GM21390 (cell line): ENCODE data around the gene GUCD1.

ENCODE experiments used
- ATAC-seq: cut with Tn5 transposase; IDR thresholded peaks from one replicate; pipeline ENCODE4 v1.9.1; 2021; ENCODE audit not compliant: unreplicated experiment

The GUCD1 gene

GRCh38 chr22:24590596-24591173, 35.7 kb upstream of the GUCD1 start:
- no peak for ATAC-seq

GRCh38 chr22:24589518-24590030, 34.6 kb upstream of the GUCD1 start:
- ATAC-seq: no peak

DNA sequence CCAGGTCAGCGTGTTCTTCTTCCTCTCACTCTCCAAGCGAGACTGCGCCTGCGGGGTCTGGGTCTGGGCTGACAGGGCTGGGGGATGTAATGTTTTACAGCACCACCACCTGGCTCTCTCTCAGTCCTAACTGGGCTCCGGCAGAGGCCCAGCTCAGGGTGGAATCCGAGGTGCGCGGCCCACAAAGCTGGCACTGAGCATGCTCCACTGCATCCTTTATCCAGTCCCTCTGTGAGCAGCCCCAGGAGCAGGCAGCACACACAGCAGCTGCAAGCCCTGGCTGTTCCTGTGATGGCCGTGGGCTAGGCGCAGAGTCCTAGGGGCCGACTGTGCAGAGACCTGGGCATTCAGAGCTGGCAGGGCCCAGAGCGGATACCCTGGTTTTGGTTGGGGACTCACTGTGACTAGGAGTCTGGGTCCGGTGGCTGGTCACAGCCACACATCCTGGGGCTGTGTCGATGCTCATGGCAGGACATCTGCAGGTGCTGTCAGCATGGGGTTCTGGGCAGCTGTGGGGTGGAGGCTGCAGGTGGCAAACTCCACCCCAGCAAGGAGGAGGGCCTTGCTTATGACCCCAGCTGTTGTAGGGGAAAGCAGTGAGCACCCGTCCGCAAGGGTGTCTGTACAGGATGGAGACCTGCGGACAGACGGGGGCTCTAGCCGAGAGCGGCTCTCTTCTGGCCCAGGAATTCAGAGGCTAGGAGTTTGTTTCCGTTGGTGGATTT, 34.0 kb upstream of the GUCD1 start:
- ATAC-seq: no peak

DNA sequence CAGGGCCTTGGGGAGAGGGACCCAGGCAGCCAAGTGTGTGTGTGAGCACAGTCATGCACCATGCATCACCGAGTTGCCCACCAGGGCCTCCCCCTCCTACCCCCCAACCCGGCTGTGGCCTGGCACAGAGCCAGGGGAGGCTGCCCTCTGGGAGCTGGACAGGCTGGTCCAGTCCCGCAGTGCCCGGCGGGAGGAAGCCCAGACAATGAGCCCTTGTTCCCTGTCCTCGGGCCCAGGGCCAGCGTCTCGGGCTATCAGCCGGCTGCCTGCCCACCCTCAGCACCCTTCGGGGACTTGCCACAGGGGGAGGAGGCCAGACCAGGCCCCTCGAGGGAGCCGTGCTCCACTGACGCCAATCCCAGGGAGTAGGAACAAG, 33.4 kb upstream of the GUCD1 start:
- ATAC-seq: no peak

DNA sequence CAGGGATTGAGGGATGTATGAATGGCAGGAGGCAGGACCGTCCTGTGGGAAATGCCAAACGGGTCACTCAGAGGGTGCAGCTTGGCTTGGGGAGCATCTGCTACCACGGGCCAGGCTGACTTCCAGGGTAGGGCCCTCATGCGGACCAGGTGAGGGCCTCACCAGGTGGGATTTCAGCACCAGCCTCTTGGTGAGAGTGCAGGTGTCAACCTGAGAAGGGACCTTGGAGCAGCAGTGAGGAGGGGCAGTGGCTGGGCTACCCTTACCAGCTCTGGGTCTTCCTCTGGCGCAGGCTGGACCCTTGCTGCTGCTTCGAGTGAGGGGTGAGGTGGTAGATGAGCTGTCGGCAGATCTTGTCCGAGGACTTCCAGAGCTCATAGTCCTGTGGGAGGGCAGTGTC, 33.0 kb upstream of the GUCD1 start:
- ATAC-seq: no peak

DNA sequence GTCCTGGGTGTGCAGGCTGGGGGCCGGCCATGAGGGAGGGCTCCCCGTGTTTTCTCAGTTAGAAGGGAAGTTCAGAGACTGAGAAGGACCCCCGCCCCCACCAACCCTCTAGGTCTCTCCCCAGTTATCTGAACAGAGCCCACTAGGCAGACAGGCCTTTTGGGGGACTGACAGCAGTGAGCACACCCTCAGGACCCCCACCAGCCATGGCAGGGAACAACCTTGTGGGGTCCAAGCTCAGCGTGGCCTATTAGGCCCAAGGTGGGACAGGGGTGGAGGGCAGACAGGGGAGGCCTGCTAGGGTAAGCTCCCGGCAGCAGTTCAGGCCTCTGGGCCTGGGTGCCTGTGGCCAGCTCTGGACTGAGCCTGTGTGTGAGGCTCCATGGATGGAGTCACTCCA, 32.3 kb upstream of the GUCD1 start:
- ATAC-seq: no peak

GRCh38 chr22:24585927-24586546, 31.1 kb upstream of the GUCD1 start:
- ATAC-seq: no peak

GRCh38 chr22:24585461-24585860, 30.5 kb upstream of the GUCD1 start:
- ATAC-seq: no peak

GRCh38 chr22:24584871-24585411, 30.0 kb upstream of the GUCD1 start:
- ATAC-seq: no peak

- no peak for ATAC-seq
Measured at GRCh38 chr22:24584166-24584790, 29.3 kb upstream of the GUCD1 start.

GRCh38 chr22:24583221-24584165, 28.6 kb upstream of the GUCD1 start:
- no peak for ATAC-seq

DNA sequence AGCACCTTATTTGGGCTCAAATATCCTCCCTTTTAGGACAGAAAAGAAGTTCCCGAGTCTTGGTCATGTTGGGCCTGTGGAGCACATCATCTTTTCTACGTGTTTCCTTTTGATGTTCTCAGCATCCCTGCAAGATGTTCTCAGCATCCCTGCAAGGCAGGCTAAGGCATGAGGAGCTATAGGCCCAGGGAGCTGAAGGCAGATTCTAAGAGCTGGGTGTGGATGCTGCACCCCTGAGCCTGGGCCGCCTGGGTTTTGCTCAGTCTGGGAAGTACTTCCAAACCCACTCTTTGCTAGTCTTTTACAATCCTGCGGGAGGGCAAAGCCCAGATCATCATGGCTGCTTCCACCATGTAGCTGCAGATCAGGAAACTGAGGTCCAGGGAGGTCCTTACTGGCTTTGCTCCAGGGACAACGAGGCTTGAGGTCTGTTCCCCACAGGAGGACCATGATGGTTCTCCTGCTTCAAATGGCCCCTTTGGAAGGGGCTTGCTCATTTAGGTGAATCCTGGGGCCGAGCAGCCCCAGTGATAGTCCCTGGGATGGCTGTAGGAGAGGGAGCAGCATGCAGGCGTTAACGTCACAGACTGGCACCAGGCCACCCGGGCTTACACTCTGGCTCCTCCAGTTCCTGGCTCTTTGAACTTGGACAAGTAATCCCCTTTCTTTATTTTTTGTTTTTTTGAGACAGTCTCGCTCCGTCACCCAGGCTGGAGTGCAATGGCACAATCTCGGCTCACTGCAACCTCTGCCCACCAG, 27.3 kb upstream of the GUCD1 start:
- ATAC-seq: no peak

DNA sequence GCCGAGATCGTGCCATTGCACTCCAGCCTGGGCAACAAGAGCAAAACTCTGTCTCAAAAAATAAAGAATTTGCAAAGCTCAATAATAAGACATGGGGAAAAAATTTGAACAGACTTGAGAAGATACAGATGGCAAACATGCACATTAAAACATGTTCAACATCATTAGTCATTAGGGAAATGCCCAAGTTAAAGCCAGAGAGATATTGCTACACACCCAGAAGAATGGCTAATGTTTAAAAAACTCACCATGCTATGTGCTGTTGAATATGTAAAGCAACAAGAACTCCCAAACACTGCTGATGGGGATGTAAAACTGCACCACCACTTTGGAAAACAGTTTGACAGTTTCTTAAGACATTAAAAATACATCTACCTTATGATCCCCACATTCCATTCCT, 25.3 kb upstream of the GUCD1 start:
- ATAC-seq: no peak

DNA sequence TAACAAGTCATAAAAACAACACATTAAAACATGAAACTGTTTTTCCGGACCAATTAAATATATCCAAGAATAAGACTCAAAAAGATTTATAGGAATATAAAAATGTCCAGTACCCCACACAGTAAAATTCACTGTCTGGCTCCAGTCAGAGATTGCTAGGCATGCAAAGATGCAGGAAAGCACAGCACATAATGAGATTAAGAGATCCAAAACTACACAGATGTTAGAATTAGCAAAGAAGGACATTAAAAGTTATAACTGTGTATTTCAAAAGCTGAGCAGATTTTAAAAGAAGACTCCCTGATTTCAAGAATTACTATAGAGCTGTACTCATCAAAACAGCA, 24.3 kb upstream of the GUCD1 start:
- ATAC-seq: no peak

DNA sequence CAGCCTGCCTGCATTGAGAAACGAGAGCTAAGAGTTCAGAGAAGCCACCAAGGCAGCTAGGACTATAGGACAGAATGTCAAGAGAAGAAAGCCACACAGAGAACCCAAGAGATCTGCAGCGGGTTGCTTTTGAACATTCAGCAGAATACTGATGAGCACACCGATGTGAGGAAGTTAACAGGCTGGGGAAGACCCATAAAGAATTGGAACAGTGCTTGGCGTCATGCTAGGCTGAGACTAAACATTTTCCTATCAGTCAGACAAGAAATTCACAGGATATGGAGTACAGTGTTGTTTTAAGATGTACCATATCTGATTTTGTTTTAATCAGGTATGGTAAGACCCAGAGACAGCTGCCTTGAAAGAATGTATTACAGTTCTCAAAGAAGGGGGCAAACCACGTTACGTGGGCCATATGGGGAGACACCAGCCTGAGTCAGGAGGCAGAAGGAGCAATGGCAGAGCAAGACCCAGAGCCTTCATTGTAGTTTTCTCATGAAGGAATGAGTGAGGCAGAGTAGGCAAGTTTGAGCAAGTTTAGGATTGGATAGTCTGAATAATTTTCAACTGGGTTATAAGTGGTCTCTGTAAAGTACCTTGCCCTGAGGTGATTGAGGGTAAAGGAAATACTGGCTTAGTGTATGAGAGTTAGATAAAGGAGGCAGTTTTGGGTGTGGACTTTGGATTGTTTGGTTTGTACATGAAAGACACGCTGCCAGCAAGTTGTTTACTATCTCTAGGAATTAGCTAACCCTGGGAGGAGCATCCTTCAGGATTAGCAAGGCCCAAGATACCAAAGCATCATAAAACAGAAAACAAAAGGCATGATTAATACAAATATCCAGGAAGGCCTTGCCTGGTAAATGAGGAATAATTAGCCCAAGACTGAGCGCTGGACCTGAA, 23.7 kb upstream of the GUCD1 start:
- no peak for ATAC-seq

DNA sequence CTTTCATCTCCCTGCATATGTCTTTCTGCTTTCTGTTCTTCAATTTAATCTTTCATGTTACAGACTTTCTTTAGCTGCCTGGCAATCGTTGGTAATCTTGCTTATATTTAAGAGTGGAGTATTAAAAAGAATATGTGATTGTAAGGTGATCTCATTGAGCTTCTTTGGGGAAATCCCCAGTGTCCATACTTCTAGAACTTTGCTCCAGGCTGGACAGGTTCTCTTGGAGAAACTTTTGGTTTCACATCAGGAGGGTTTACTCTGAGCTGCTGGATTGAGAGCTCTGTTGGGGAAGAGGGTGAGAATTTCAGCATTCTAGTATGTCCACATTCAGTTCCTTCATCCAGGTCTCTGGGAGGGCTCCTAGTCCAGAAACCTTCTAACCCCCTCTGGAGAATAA, 21.8 kb upstream of the GUCD1 start:
- ATAC-seq: no peak

- no peak for ATAC-seq
Measured at GRCh38 chr22:24571266-24571665, 16.3 kb upstream of the GUCD1 start.

GRCh38 chr22:24567668-24568067, 12.7 kb upstream of the GUCD1 start:
- ATAC-seq: no peak
